ENCODE measurements around the gene TXLNB. TPM values are rescaled to one million over a fixed set of nuclear protein-coding genes. Genes with fewer than 3 reads are reported as not detected.

TXLNB gene
- total and polyA plus RNA-seq, 4 donors: 0.15 to 0.23 (median 0.17) TPM; not detected in 1

GRCh38 chr6:139285590-139285989 lies 6.2 kb downstream of the TXLNB start:
- no peak overlapping the region for H3K9ac ChIP-seq (ENCODE audit: low read depth in 1 of 2, low read length in 2 of 2)
- WGBS: 82% methylated on average over 6 of the region's 6 CpGs
- no peaks in the 10 kb centered on the region for H3K9me3 ChIP-seq (ENCODE audit: control insufficient read depth in 4 of 4, low read length in 3 of 4)
- TF ChIP-seq SP1 (IDR thresholded peaks at IDR 0.05) (no peak), HNF4A (conservative IDR thresholded peaks at IDR 0.05) (no peak), NR2F2 (IDR thresholded peaks at IDR 0.05) (no peak), ATF3 (IDR thresholded peaks at IDR 0.05) (no peak), FOXA2 (IDR thresholded peaks at IDR 0.05) (no peak), TAF1 (conservative IDR thresholded peaks at IDR 0.05) (no peak), EGR1 (IDR thresholded peaks at IDR 0.05; ENCODE audit: low read depth in 2 of 2) (no peak), MAX (IDR thresholded peaks at IDR 0.05) (no peak), YY1 (IDR thresholded peaks at IDR 0.05) (no peak), CTCF (IDR thresholded peaks at IDR 0.05; ENCODE audit: low read depth, low read length, missing input control) (no peak), HNF4G (IDR thresholded peaks at IDR 0.05) (no peak), JUND (IDR thresholded peaks at IDR 0.05) (no peak), GABPA (IDR thresholded peaks at IDR 0.05 in 1 of 2, conservative IDR thresholded peaks at IDR 0.05 in 1 of 2) (no peak)
- no peak overlapping the region for H3K4me3 ChIP-seq (ENCODE audit: low read depth in 1 of 3, low read length in 3 of 3)
- no peaks in the 10 kb centered on the region for H3K4me1 ChIP-seq (ENCODE audit: control insufficient read depth in 4 of 4, insufficient read depth in 4 of 4, low read length in 3 of 4)
- H3K27ac ChIP-seq (ENCODE audit: low read depth in 1 of 2, low read length in 2 of 2): no peak overlapping the region
- DNase-seq (ENCODE audit: low spot score): no peak
- no peaks in the 10 kb centered on the region for H3K27me3 ChIP-seq (ENCODE audit: control insufficient read depth in 4 of 4, insufficient read depth in 4 of 4, low read length in 3 of 4)
- no peaks in the 10 kb centered on the region for H3K36me3 ChIP-seq (ENCODE audit: control insufficient read depth in 4 of 4, insufficient read depth in 3 of 4, low read depth in 1 of 4, low read length in 3 of 4)

- DNase-seq (ENCODE audit: low spot score): no peak
- H3K4me3 ChIP-seq (ENCODE audit: low read depth in 1 of 3, low read length in 3 of 3): no peak overlapping the region
- TF ChIP-seq ATF3 (IDR thresholded peaks at IDR 0.05) (no peak), SP1 (IDR thresholded peaks at IDR 0.05) (no peak), RXRA (IDR thresholded peaks at IDR 0.05) (no peak), MAX (IDR thresholded peaks at IDR 0.05) (no peak), EGR1 (IDR thresholded peaks at IDR 0.05; ENCODE audit: low read depth in 2 of 2) (no peak), ZBTB33 (IDR thresholded peaks at IDR 0.05) (no peak), FOXA1 (IDR thresholded peaks at IDR 0.05) (no peak), CTCF (IDR thresholded peaks at IDR 0.05; ENCODE audit: low read depth, low read length, missing input control) (no peak), HNF4A (conservative IDR thresholded peaks at IDR 0.05) (no peak), REST (IDR thresholded peaks at IDR 0.05) (no peak), GABPA (IDR thresholded peaks at IDR 0.05 in 1 of 2, conservative IDR thresholded peaks at IDR 0.05 in 1 of 2) (no peak), NR2F2 (IDR thresholded peaks at IDR 0.05) (no peak), RAD21 (IDR thresholded peaks at IDR 0.05) (no peak)
- H3K4me1 ChIP-seq (ENCODE audit: control insufficient read depth in 4 of 4, insufficient read depth in 4 of 4, low read length in 3 of 4): no peaks in the 10 kb centered on the region
- no peaks in the 10 kb centered on the region for H3K27me3 ChIP-seq (ENCODE audit: control insufficient read depth in 4 of 4, insufficient read depth in 4 of 4, low read length in 3 of 4)
- no peak overlapping the region for H3K9ac ChIP-seq (ENCODE audit: low read depth in 1 of 2, low read length in 2 of 2)
- H3K27ac ChIP-seq (ENCODE audit: low read depth in 1 of 2, low read length in 2 of 2): no peak overlapping the region
- H3K9me3 ChIP-seq (ENCODE audit: control insufficient read depth in 4 of 4, low read length in 3 of 4): no peaks in the 10 kb centered on the region
- H3K36me3 ChIP-seq (ENCODE audit: control insufficient read depth in 4 of 4, insufficient read depth in 3 of 4, low read depth in 1 of 4, low read length in 3 of 4): no peaks in the 10 kb centered on the region
- WGBS: 96% methylated on average over 3 of the region's 3 CpGs
These were observed 7.0 kb downstream of the TXLNB start for GRCh38 chr6:139284789-139285188.

Measured in liver (tissue), 9 donors.